Choroid plexus epithelial cell (primary cell): ENCODE results near the gene MAPKAPK2.

Experiments
- DNase-seq: peaks from one replicate; pipeline ENCODE4 v3.0.0-alpha.2; 2010; ENCODE audit warnings: low read depth
- H3K4me3 ChIP-seq: 2 replicates; pipeline ENCODE4 v1.5.1; 2011; ENCODE audit warnings: low read depth, mild to moderate bottlenecking, control low read depth, low read length, moderate library complexity
- CTCF ChIP-seq: conservative IDR thresholded peaks from 2 replicates; pipeline ENCODE4 v1.5.1; 2011; ENCODE audit warnings: low read depth, mild to moderate bottlenecking, control low read depth, inconsistent platforms, low read length, moderate library complexity

The MAPKAPK2 gene

DNA sequence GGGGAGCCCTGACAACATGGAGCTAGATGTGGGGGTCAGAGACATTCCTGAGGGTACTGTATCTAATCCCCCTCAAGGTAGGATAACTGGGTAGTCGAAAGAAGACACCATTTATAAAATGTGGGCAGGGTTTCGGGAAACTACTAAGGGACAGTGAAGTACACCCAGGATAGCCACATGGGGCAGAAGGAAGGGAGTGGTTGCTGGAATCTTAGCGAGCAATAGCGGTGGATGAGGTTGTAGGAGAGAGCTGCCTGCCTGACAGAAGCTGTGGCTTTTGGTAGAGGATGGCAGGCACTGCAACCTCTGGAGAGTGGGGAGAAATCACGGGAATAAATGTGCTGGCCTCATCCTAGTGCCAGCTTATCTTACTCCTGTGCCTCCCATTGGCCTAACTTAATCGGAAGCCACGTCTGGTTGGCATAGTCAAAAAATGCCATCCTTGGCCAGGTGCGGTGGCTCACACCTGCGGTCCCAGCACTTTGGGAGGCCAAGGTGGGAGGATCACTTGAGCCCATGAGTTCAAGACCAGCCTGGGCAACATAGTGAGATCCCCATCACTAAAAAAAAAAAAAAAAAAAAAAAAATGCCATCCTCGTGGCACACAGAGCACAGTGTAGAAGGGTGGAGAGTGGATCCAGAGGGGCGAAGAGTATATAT is 23.4 kb upstream of the MAPKAPK2 start:
- no peak for DNase-seq
- TF ChIP-seq CTCF: no peak
- no peak overlapping the region for H3K4me3 ChIP-seq

DNA sequence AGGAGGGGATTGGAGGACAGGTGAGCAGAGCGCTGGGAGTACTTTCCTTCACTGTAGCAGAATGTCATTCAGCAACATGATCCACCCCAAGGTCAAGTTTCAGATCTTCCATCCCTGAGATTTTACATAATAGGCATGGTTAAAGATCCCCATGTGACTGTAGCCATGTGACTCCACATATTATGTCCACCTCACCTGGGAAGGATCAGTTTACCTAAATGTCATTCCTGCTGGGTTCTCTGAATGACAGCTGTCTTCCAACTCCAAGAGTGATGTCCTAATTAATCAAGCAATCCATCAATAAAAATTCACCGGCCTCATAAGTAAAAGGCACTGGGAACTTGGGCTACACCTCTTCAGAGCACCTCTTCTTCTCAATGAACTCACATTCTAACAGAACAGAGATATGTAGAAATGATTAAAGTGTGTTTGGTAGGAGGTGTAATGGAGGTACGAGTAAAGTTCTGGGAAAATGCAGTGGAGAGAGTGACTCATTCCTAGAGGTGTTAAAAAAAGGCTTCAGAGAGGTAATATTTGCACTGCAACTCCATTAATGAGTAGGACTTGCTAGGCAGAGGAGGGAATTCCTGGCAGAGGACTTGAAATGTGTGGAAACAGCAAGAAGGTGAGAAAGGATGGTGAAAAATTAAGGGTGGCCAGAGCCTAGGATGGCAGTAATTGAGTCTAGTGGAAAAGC is 22.2 kb upstream of the MAPKAPK2 start:
- DNase-seq: no peak
- TF ChIP-seq CTCF: no peak
- H3K4me3 ChIP-seq: no peak overlapping the region

- TF ChIP-seq CTCF: no peak
- H3K4me3 ChIP-seq: no peak overlapping the region
- DNase-seq: no peak
Observed at GRCh38 chr1:206663362-206663761, 21.3 kb upstream of the MAPKAPK2 start.

DNA sequence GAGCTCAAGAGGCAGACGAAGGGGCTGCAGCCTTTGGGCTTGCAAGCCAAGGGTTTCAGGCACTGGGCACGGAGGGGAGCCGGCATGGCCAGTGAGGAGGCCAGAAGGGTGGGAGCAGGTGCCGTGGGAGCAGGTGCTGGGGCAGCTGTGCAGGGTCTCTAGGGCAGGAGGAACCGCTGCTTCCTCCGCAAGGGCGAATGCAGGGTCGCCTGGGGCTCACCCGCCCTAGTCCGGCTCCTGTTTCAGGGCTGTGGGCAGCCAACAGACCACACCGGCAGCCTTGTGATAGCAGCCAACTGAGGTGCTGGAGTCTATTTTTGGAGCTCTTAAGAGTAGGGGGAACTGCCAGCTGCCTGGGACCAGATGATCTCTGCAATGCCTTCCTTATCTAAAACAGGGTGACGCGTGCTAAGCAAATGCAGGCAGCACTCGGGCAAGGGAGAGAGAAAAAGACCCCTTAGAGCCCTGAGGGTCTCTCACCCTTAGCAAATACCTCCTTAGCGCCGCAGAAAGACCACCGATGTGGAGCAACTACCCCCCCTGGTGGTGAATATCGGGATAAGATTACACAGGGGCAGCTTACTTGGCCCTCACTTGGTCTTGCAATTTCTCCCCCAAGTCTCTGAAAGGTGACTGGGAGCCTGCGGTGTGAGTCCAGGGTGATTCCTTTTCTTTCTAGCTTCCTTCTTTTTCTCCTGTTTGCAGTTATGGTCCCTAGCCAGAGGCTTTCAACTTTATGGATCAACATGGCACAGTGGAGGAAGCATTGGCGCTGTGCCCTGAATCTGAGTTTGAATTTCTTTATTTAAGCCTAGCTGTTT is 20.7 kb upstream of the MAPKAPK2 start:
- peak; percentile 86 for TF ChIP-seq CTCF
- peak; percentile 78 for DNase-seq
- no peak overlapping the region for H3K4me3 ChIP-seq

DNA sequence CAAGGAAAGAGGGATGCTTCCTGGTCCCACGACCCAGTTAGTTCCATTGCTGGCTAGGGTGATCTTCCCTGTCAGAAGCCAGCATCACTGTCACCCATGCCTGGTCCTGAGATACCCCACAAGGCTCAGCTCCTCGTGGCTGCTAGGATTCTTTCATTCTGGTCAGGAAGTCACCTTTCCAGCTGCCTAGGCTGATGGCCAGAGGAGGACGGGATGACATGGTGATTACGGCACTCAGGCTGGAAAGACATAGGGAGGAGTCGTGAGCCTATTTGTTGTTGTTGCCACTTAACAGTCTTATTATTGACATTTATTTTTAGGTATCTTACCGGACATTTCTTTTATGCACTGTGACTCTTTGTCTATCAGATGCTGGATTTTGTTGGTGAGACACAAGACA is 20.0 kb upstream of the MAPKAPK2 start:
- TF ChIP-seq CTCF: no peak
- no peak overlapping the region for H3K4me3 ChIP-seq
- DNase-seq: no peak

DNA sequence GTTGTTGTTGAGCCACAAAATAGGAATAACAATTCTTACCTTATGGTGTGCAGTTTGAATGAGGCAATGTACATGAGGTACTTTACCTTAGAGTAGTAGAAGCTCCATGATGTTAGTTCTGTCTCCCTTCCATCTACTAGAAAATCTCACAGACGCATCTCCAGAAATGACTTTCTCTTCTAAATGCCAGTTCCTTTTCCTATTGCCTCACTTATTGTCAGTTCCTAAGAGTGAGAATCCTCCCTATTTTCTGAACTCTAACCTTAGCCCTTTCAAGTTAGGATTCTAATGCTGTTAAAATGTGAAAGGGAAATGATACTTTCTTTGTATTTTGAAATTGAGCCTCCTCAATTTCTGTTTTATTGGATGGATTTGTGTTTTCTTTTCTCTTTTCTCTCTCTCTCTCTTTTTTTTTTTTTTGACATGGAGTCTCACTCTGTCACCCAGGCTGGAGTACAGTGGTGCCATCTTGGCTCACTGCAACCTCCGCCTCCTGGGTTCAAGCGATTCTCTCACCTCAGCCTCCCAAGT is 18.6 kb upstream of the MAPKAPK2 start:
- no peak overlapping the region for H3K4me3 ChIP-seq
- no peak for DNase-seq
- no peak for TF ChIP-seq CTCF
